Testis (tissue), 3 donors: ENCODE results near the gene ANKRD11. TPM values are rescaled to one million over a fixed set of nuclear protein-coding genes. Genes with fewer than 3 reads are reported as not detected.
"Not testable (repeated sequence)": the region's sequence is repeated elsewhere in the genome, so short reads cannot be mapped to it uniquely, and the experiment has no call there.

Experiments
- DNase-seq: peaks from one replicate; pipeline ENCODE4 v3.0.0-alpha.2; 2019
- H3K27ac ChIP-seq, 2 donors: fragments of 200-600 bp; sonication (generic); one replicate each; pipeline ENCODE4 v1.5.1; 2019
- H3K27me3 ChIP-seq: fragments of 200-600 bp; sonication (generic); one replicate; pipeline ENCODE4 v1.5.1; 2019
- H3K36me3 ChIP-seq: fragments of 200-600 bp; sonication (generic); one replicate; pipeline ENCODE4 v1.5.1; 2017; ENCODE audit warnings: low read depth; ENCODE audit errors: missing control alignments
- H3K4me1 ChIP-seq: fragments of 200-600 bp; sonication (generic); one replicate; pipeline ENCODE4 v1.5.1; 2019
- H3K4me3 ChIP-seq, 2 donors: fragments of 200-600 bp; sonication (generic); one replicate each; pipeline ENCODE4 v1.5.1; 2017 to 2019
- H3K9me3 ChIP-seq: fragments of 200-600 bp; sonication (generic); one replicate; pipeline ENCODE4 v1.5.1; 2017
- POLR2A ChIP-seq: fragments of 450-650 bp; IDR thresholded peaks from one replicate; pipeline ENCODE4 v1.6.1; 2017; ENCODE audit warnings: antibody characterized with exemption, mild to moderate bottlenecking, moderate library complexity
- WGBS, 2 donors: methylation state at CpG; one replicate each; pipeline ENCODE4 v1.1.5; 2018; 5-methylcytosine and 5-hydroxymethylcytosine counted together
- intact Hi-C: fragments of 100-400 bp; cut with DNase I; formaldehyde crosslinking; loops from one replicate; pipeline ENCODE4 v1.15.1; 2023; ENCODE audit warnings: low total_unique reads
- polyA plus RNA-seq: library from polyadenylated mRNA; stranded (reverse); fragments of 350-450 nt; fragmentation: Illumina TruSeq; extraction: RNeasy Lipid Tissue Mini Kit (QIAGEN cat#74804); gene quantifications from one replicate; pipeline ENCODE4 v1.2.3, GENCODE V29; 2014; ENCODE audit warnings: low read depth, low replicate concordance; ENCODE audit not compliant: insufficient read depth
- total RNA-seq, 2 donors: library from RNA; depleted of rRNA; stranded (reverse); fragments of >200 nt; gene quantifications; one replicate each; pipeline ENCODE4 v1.2.3, GENCODE V29; 2016
- TF ChIP-seq, protein P1 (sequence below), 3 experiments: fragments of 450-650 bp in 2 of 3; fragments of 200-600 bp in 1 of 3; sonication (generic) in 1 of 3; IDR thresholded peaks; one replicate each; pipeline ENCODE4 v1.5.1; 2016 to 2019; ENCODE audit warnings: antibody characterized with exemption in 3 of 3, mild to moderate bottlenecking in 2 of 3, moderate library complexity in 1 of 3

The ANKRD11 gene
- total and polyA plus RNA-seq, 3 donors from 2014 or later = 49.7 to 187 (median 150) TPM

DNA sequence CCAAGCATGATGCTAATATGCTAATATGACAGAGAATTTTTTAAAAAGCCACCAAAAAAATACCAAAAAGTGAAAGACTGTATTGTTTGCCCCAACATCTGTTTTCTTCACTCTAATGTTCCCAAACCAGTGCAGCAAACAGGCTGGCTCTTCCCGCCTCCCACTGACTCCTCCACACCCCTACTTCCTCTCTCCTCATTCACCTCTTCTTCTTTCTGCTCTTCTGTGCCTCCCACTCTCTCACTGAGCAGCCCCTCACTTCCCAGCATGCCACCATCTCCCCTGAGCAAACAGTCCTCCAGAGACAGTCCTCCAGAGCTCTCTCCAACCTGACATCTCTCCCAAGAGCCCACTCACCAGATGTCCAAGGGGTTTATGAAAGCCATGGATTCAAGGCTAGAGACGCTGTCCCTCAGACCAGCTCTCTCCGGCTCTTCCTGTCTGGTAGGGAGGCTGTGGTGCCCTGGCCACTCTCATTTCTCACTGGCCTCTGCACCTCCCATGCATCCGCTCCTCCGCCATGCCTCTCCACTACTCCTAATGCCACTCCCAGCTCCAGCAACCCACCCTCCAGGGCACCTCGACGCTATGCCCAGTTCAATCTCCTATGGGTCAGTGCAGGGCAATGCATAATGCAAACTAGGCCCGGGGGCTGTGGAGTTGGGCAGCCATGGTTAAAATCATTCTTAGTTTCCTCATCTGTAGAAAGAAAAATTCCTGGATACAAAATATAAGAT is 52.9 kb downstream of the ANKRD11 start:
- no peaks in the 10 kb centered on the region for H3K9me3 ChIP-seq
- TF ChIP-seq, protein P1, sequence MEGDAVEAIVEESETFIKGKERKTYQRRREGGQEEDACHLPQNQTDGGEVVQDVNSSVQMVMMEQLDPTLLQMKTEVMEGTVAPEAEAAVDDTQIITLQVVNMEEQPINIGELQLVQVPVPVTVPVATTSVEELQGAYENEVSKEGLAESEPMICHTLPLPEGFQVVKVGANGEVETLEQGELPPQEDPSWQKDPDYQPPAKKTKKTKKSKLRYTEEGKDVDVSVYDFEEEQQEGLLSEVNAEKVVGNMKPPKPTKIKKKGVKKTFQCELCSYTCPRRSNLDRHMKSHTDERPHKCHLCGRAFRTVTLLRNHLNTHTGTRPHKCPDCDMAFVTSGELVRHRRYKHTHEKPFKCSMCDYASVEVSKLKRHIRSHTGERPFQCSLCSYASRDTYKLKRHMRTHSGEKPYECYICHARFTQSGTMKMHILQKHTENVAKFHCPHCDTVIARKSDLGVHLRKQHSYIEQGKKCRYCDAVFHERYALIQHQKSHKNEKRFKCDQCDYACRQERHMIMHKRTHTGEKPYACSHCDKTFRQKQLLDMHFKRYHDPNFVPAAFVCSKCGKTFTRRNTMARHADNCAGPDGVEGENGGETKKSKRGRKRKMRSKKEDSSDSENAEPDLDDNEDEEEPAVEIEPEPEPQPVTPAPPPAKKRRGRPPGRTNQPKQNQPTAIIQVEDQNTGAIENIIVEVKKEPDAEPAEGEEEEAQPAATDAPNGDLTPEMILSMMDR (IDR thresholded peaks at IDR 0.05) = no peak
- no peak for TF ChIP-seq POLR2A
- H3K27ac ChIP-seq = no peak overlapping the region
- no peaks in the 10 kb centered on the region for H3K27me3 ChIP-seq
- intact Hi-C loops = loop anchor here (10.0 kb wide), 1 partner anchor 47 kb away; no protein-coding TSS in a partner anchor
- 85 to 86% methylated on average over 8 of the region's 8 CpGs for WGBS, 2 donors
- no peak for DNase-seq
- H3K36me3 ChIP-seq = no peaks in the 10 kb centered on the region
- H3K4me1 ChIP-seq = peaks cover 28% of the 10 kb centered on the region
- H3K4me3 ChIP-seq = no peak overlapping the region

DNA sequence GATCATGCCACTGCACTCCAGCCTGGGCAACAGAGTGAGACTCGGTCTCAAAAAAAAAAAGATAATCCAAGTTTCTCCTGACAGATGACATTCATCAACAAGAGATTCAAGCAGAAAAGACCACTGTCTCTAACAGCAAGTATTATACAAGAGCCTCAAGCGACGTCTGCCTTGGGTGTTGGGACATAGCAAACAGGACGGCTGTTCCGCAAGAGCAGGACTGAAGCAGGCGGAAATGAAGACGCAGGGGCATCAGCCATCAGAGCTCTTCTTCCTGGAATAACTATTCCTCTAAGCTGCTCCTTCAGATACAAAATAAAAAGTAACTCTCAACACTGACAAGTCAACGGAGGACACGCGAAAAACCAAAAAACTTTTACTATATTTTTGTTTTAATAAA is 54.0 kb downstream of the ANKRD11 start:
- Histone ChIP-seq H3K9me3 (no peaks in the 10 kb centered on the region), H3K4me1 (peaks cover 27% of the 10 kb centered on the region), H3K4me3 (no peak overlapping the region), H3K36me3 (no peaks in the 10 kb centered on the region), H3K27ac (no peak overlapping the region), H3K27me3 (no peaks in the 10 kb centered on the region)
- intact Hi-C loops = loop anchor here (10.0 kb wide), 1 partner anchor 48 kb away; no protein-coding TSS in a partner anchor
- WGBS, 2 donors = 88 to 92% methylated on average over 10 of the region's 10 CpGs
- no peak for DNase-seq
- TF ChIP-seq, protein P1 (IDR thresholded peaks at IDR 0.05) = no peak
- no peak for TF ChIP-seq POLR2A

DNA sequence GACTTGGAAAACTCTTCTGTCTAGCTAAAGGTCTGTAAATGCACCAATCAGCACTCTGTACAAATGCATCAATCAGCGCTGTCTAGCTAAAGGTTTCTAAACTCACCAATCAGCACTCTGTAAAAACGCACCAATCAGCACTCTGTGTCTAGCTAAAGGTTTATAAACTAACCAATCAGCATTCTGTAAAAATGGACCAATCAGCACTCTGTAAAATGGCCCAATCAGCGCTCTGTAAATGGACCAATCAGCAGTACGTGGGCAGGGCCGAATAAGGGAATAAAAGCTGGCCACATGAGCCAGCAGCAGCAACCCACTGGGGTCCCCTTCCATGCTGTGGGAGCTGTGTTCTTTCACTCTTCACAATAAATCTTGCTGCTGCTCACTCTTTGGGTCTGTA is 55.3 kb downstream of the ANKRD11 start:
- DNase-seq, H3K27ac ChIP-seq, H3K4me3 ChIP-seq, H3K27me3 ChIP-seq, H3K36me3 ChIP-seq, H3K9me3 ChIP-seq: not testable (repeated sequence)
- intact Hi-C loops = loop anchor here (10.0 kb wide), 1 partner anchor 50 kb away; no protein-coding TSS in a partner anchor
- 90 to 94% methylated on average over 5 of the region's 5 CpGs for WGBS, 2 donors
- H3K4me1 ChIP-seq = peaks cover 33% of the 10 kb centered on the region

DNA sequence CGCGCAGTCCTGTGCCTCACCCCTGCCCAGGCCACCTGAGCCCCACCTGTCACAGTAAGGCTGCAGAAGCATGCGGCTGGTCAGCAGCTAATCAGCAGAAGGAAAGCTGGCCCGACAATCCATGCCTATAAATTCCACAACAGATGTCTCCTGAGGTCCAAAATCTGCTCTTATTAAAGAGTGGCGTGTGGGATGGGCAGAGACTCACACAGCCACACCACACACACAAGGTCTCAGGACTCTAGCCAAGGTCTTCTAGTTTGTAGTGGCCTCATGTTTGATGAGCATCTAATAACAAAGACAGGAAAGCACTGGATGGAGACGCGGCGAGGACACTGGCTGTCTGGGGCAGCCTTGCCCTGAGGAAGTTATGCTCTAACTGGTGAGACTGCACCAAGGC is 55.9 kb downstream of the ANKRD11 start:
- TF ChIP-seq, protein P1 (IDR thresholded peaks at IDR 0.05) = no peak
- TF ChIP-seq POLR2A = no peak
- WGBS, 2 donors = 73% methylated on average over 5 to 8 of the region's 8 CpGs
- no peak for DNase-seq
- no peaks in the 10 kb centered on the region for H3K9me3 ChIP-seq
- no peaks in the 10 kb centered on the region for H3K27me3 ChIP-seq
- H3K4me3 ChIP-seq = no peak overlapping the region
- H3K27ac ChIP-seq = no peak overlapping the region
- intact Hi-C loops = loop anchor here (10.0 kb wide), 1 partner anchor 50 kb away; no protein-coding TSS in a partner anchor
- H3K36me3 ChIP-seq = no peaks in the 10 kb centered on the region
- H3K4me1 ChIP-seq = peaks cover 27% of the 10 kb centered on the region

DNA sequence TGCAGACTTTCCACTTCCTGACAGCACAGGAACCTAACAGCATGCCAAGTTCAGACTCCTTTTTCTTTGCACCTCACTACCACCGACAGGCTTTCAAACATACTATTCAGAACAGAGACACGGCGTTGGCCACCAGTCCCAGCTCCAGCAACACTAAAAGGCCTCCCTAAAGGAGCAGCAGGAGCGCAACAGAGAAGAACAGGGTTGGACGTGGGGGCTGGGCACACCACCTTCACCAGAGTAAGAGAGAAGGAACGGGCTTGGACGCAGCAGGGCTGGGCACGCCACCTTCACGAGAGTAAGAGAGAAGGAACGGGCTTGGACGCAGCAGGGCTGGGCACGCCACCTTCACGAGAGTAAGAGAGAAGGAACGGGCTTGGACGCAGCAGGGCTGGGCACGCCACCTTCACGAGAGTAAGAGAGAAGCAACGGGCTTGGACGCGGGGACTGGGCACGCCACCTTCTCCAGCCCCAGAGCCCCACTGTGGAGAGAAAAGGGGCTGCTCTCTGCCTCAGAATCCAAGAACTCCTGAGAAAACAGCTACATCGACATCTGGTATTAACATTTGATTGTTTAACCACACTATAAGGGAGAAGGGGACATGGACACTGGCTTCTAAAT is 56.9 kb downstream of the ANKRD11 start:
- WGBS, 2 donors = 90 to 93% methylated on average over 22 of the region's 22 CpGs
- not testable (repeated sequence) for DNase-seq, H3K36me3 ChIP-seq, H3K9me3 ChIP-seq, H3K27ac ChIP-seq, H3K4me3 ChIP-seq, H3K27me3 ChIP-seq
- H3K4me1 ChIP-seq = peaks cover 20% of the 10 kb centered on the region
- intact Hi-C loops = loop anchor here (10.0 kb wide), 1 partner anchor 51 kb away; no protein-coding TSS in a partner anchor
